ENCODE measurements around the gene ZCCHC2.

DNA sequence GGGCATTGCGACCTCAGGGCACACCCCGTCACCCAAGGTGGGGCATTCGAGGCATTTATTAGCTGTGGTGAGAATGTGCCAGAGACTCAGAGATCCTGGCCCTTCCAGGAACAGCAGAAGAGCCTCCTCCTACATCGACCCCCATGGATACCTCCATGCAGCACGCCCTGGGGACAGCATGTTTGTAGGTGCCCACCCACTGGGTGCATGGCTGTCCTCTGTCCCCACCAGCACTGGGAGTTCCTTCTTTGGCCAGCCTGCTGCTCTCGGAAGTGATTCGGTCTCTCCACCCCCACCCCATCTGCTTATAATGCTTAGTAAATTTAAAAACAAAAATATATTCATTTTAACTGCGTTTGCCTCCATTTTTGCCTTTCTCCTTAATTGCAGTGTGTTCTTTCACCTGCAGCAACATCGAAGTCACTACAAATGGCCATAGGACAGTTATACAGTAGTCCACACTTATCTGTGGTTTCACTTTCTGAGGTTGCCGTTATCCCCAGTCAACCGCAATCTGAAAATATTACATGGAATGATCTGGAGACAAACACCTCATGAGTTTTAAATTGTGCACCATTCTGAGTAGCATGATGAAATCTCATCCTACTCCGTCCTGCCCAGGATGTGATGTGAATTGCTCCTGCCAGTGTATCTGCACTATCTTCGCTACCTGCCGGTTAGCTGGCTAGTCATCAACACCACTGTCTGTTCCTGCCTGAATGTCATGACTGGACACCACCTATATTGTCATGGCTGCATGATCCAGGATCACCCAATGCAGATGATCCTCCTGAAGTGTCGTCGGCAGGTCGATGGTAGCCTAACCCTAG is 29.6 kb upstream of the ZCCHC2 start:
- no peak for TF ChIP-seq GATA3 (IDR thresholded peaks at IDR 0.05; ENCODE audit: borderline replicate concordance)
- TF ChIP-seq MAFK (IDR thresholded peaks at IDR 0.05; ENCODE audit: partially characterized antibody): no peak
- TF ChIP-seq, protein P1, sequence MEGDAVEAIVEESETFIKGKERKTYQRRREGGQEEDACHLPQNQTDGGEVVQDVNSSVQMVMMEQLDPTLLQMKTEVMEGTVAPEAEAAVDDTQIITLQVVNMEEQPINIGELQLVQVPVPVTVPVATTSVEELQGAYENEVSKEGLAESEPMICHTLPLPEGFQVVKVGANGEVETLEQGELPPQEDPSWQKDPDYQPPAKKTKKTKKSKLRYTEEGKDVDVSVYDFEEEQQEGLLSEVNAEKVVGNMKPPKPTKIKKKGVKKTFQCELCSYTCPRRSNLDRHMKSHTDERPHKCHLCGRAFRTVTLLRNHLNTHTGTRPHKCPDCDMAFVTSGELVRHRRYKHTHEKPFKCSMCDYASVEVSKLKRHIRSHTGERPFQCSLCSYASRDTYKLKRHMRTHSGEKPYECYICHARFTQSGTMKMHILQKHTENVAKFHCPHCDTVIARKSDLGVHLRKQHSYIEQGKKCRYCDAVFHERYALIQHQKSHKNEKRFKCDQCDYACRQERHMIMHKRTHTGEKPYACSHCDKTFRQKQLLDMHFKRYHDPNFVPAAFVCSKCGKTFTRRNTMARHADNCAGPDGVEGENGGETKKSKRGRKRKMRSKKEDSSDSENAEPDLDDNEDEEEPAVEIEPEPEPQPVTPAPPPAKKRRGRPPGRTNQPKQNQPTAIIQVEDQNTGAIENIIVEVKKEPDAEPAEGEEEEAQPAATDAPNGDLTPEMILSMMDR (IDR thresholded peaks at IDR 0.05): no peak
- TF ChIP-seq EP300 (IDR thresholded peaks at IDR 0.05): no peak
- no peak for TF ChIP-seq POLR2A (IDR thresholded peaks at IDR 0.05; ENCODE audit: low read length)
- TF ChIP-seq, protein P2, sequence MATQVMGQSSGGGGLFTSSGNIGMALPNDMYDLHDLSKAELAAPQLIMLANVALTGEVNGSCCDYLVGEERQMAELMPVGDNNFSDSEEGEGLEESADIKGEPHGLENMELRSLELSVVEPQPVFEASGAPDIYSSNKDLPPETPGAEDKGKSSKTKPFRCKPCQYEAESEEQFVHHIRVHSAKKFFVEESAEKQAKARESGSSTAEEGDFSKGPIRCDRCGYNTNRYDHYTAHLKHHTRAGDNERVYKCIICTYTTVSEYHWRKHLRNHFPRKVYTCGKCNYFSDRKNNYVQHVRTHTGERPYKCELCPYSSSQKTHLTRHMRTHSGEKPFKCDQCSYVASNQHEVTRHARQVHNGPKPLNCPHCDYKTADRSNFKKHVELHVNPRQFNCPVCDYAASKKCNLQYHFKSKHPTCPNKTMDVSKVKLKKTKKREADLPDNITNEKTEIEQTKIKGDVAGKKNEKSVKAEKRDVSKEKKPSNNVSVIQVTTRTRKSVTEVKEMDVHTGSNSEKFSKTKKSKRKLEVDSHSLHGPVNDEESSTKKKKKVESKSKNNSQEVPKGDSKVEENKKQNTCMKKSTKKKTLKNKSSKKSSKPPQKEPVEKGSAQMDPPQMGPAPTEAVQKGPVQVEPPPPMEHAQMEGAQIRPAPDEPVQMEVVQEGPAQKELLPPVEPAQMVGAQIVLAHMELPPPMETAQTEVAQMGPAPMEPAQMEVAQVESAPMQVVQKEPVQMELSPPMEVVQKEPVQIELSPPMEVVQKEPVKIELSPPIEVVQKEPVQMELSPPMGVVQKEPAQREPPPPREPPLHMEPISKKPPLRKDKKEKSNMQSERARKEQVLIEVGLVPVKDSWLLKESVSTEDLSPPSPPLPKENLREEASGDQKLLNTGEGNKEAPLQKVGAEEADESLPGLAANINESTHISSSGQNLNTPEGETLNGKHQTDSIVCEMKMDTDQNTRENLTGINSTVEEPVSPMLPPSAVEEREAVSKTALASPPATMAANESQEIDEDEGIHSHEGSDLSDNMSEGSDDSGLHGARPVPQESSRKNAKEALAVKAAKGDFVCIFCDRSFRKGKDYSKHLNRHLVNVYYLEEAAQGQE (IDR thresholded peaks at IDR 0.05): no peak
- no peak for TF ChIP-seq BHLHE40 (IDR thresholded peaks at IDR 0.05; ENCODE audit: low read depth, low read length)
